NOMO-1 treated with dmso at 0.1 percent for 144 hours (cell line): ENCODE results near the gene HYAL3.
A peak's percentile ranks its signal among the peaks of the same experiment; 100 is the strongest.

Experiments
- DNase-seq: peaks from one replicate; lab custom pipeline; 2025; ENCODE audit not compliant: unreplicated experiment; lab: John Stamatoyannopoulos, UW

HYAL3 gene

DNA sequence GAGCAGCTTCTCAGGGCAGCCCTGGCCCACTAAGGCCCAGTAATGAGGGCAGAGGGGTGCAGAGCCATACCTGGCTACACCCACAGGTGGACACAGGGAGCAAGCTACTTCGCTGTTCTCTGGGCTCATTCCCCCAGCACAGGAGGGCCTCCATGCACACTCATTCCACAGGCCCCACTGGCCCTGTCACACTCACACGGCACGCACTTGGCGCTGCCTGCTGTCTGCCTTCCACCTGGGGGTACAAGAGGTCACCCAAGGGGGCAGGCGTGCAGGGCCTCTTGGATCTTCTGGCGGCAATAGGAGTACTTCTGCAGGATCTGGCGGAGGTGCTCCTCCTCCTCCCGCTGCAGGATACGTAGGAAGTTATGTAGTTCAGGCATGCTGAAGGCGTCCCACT is 31.1 kb upstream of the HYAL3 start:
- no peak for DNase-seq

DNA sequence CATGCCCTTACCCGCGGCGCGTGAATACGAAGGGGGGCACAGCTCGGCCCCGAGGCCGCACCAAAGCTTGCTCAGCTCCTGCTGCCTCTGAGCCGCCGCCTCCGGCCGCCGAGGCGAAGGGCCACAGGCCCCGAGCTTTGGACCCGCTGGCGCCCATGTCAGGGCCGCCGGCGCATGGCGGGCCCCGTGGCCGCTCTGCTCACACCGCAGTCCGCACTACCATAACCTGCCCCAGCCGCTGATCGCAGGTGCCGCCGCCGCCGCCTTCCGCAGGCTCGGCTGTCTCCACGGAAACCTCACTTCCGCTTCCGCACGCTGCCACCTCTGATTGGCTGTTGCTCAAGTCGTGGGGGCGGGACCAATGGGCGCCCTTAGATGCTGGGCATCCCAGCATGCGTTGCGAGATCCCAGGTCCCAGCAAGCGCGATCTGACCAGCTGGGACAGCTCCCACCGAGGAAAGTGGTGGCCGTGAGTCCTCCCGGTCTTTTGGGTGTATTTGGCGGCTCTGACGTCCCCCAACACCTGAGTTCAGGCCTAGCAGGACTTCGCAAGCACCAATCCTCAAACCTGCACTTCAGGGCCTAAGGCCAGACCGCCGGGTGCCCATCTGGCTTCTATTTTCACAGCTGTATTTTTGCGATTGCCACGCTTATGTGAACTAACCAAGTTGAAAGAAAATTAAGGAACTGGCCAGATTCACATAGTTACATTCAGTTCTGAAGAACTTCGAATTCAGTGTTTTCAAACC is 28.9 kb upstream of the HYAL3 start, which contains the start of gene TUSC2:
TSS of gene TUSC2 (minus strand) at position 281 of the 749 bp plus-strand sequence. CDS start at position 157, 124 bp downstream.
- peak; percentile 92 for DNase-seq

DNA sequence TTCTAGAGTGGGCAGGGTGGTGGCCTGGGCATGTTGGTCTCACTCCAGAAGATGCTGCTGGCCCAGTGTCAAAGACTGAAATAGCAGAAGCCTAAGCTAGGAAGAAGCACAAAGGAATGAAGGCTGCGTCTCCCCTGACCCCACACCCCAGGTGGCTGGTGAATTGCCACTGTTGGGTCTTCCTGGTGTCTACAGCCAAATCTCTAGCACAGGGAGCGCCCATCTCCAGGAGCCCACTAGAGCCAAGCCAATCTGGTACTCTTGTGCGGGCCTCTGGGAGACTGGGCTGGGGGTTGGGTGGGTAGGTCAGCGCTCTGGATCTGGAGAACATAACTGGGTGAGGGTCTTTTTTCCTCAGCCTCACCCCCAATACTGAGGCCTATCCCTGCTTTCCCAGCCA is 27.9 kb upstream of the HYAL3 start:
- no peak for DNase-seq

GRCh38 chr3:50326182-50326541 is 27.0 kb upstream of the HYAL3 start:
- DNase-seq, result no peak

DNA sequence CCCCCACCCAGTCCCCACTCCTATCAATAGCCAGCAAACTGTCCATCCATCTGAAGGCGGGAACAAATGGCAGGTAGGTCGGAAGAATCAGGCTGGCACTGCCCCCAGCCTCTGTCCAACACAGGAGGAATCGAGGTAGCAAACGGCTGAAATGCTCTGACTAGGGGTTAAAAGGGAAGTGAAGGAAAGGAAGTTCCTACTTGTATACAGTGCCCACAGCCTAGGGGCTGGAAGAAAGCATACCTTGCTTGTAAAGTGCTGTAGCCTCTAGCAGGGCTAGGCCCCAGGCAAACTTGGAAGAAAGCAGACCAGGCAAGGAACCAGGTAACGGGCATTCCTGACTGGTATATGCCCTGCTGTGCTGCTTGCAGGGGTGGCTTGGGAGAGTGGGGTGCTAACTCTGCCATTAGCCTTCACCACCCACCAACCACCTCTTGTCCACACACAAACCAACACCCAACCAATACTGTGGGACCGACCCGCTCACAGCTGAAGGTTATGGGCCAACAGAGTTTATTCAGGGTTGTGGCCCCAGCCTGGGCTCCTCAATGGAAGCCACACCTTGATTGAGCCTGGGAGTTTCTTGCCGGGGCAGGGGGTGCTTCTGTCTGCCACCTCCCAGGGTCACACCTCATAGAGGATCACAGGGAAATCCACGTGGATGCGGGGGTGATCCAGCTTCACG is 26.4 kb upstream of the HYAL3 start:
- DNase-seq, result no peak

- DNase-seq, result no peak
These were observed 25.9 kb upstream of the HYAL3 start for GRCh38 chr3:50325113-50325480.

DNA sequence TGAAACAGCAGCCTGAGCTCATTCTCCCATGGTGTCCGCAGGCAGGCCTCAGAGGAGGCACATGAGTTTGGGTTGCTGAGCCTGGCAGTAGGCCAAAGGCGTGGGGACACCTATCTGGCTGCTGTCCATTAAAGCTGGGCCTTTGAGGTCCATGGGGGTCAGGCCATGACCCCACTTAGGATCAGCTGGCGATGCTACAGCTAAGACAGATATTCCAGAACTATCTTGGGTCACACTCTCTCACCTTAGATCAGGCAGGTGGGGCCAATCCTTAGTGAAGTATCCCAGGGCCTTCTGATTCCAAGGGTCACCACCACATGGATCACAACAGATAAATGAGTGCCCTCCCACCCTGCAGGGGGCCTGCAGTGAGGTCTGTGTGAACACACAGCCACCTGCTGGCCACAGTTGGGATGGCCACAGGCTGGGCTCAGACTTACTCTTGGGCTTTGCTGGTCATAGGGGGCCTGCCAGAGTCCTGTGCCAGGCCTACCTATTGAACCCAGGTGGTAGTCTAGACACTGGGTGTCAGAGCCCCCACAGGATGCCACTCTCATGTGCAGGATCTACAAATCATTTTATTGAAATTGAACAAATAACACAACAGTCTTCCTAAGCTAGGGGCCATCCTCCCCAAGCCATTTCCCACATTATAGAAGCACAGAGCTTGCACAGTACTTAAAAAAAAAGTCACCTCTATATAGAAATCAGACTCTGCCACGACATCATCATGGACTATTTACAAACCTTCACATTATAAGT is 25.3 kb upstream of the HYAL3 start:
- peak; percentile 46 for DNase-seq

GRCh38 chr3:50323614-50324199 is 24.5 kb upstream of the HYAL3 start:
- DNase-seq, result no peak

DNA sequence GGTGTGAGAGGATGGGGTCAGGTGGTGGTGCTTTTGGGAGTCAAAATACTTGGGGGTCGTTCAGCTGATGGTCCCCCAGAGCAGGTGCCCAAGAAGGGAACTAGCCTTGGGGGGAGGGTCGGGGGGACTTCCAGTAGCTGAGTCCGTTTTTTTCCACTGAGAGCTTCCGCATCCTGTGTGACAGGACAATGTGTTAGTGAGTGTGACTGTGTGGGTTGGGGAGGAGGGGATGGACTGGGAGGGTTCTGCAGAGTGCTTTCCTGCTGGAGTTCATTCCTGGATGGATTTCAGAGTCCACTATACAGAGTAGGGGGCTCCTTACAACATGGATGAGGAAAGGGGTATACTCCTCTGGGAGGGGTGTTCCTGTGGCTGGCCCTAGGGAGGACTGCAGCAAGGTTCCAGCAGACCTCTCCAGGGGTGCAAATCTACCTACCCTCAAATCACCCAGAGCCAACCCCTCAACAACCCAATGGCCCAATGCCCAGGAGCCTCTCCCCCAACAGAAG is 23.9 kb upstream of the HYAL3 start:
- no peak for DNase-seq

GRCh38 chr3:50322386-50323091 is 23.3 kb upstream of the HYAL3 start, which contains the start of gene HYAL2:
Gene HYAL2 (minus strand): TSS chr3:50322745. CDS start chr3:50320489, 2,256 bp downstream.
- DNase-seq, result no peak

DNA sequence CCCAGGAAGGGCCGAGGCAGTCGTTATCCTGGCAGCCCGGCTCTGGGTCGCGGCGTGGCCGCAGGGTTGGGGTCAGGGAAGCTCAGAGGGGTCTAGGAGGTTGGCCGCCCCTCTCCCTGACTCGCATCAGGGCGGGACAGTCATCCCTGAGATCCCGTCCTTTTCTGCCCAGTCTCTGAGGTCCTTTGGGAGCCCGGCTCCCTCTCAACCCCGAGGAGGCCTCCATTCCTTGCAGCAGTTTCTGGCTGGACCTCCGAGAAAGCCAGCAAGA is 22.8 kb upstream of the HYAL3 start:
- DNase-seq, result no peak

DNA sequence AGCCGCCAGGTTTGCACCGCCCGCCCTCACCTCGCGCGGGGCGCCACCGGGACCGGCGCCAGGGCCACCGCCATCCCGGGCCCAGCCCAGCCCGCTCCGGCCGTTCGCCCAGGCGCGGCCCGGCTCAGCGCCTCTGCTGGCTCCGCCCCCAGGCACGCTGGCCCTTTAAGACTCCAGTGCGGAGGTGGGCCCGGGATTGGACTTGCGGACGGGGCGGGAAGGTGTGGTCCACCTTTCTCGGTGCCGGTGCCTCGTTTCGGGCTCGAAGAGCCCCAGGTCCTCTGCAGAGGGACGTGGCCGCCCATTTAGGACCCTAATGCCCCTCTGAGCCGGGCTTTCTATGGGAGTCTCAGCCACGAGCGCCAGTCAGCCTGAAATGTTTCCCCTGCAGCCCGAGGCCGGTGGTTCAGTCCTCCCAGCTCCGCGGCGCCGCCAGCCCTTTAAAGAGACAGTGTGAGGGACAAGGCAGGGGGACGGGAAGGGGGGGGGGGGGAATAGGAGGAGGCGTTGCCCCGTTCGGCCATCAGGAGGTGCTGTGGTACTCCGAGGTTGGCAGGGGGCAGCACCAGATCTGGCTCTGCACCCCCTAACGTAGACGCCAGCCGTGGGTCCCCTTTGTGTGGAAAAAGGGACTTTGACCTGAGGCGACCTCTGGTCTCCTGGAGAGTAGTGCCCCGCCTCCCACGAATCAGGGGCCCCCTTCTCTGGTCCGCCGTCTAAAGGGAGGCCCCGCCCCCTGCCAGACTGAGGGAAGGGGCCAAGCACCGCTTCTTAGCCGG is 22.3 kb upstream of the HYAL3 start:
- peak; percentile 87 for DNase-seq

- no peak for DNase-seq
These were observed 21.7 kb upstream of the HYAL3 start for GRCh38 chr3:50320853-50321335.

- no peak for DNase-seq
These were observed 20.9 kb upstream of the HYAL3 start for GRCh38 chr3:50319894-50320625.

- DNase-seq, result no peak
These were observed 20.1 kb upstream of the HYAL3 start for GRCh38 chr3:50319181-50319893.

- no peak for DNase-seq
These were observed 19.4 kb upstream of the HYAL3 start for GRCh38 chr3:50318615-50319014.

DNA sequence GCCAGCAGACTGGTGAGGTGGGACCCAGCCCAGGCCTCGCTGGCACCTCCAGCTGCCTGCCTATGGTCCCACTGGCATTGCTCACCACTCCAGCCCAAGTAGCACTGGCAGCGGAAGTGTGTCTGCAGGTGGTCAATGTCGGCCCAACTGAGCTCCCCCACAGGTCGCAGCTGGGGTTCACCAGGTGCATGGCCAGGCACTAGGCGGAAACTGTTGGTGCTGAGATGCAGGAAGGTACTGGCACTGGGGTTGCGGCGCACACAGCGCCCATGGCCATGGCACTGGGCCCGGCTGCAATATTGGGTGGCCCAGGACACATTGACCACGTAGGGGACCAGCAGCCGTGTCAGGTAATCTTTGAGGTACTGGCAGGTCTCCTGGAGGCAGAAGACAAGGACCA is 19.0 kb upstream of the HYAL3 start:
- no peak for DNase-seq

DNA sequence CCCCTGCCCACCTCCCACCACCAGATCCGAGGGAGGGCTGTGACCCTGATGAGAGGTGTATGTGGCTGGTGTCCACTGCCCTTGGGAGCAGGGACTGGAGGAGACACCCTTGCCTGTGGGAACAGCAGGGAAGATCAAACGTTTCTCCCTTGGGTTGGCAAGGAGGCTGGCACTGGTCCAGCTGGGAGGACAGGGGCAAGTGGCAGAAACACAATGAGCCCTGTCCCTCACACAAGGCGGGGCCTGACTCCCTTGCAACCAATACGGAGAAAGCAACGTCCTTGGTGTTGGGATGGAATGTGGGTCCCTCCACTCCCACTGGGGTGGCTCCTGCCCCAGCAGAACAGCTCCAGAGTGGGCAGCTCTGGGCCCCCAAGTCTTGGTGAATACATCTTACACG is 18.1 kb upstream of the HYAL3 start:
- no peak for DNase-seq
